Motor neuron (in vitro differentiated cells): Measurements from ENCODE around the gene RBPJL. TPM values are rescaled to one million over a fixed set of nuclear protein-coding genes. Genes with fewer than 3 reads are reported as not detected.

Source experiments
- ATAC-seq, 8 experiments: fragments of 200-7000 bp; cut with Tn5 transposase; replicated peaks in 6 of 8; 2 replicates each; pipeline ENCODE4 v1.8.0; 2021; ENCODE audit warnings: mild to moderate bottlenecking in 8 of 8, moderate library complexity in 8 of 8
- H3K27ac ChIP-seq, 2 donors: fragments of 250-450 bp; sonication (Bioruptor Pico); 2 replicates each; pipeline ENCODE4 v1.9.0; 2021; ENCODE audit warnings: antibody characterized with exemption in 2 of 2, mild to moderate bottlenecking in 2 of 2, moderate library complexity in 1 of 2
- H3K4me1 ChIP-seq, 2 donors: fragments of 250-450 bp; sonication (Bioruptor Pico); replicated peaks in 1 of 2; 2 replicates each; pipeline ENCODE4 v1.6.1; 2021; ENCODE audit warnings: antibody characterized with exemption in 2 of 2, mild to moderate bottlenecking in 2 of 2, moderate library complexity in 1 of 2
- H3K4me3 ChIP-seq, 5 donors: fragments of 250-450 bp; sonication (Bioruptor Pico); 2 replicates each; pipeline ENCODE4 v1.9.0; 2021; ENCODE audit warnings: antibody characterized with exemption in 5 of 5, mild to moderate bottlenecking in 5 of 5, moderate library complexity in 4 of 5
- WGBS, 10 experiments: fragments of 450-650 bp; shearing (Covaris generic); methylation state at CpG; one replicate each; pipeline ENCODE4 v1.0.0; 2022; 5-methylcytosine and 5-hydroxymethylcytosine counted together
- in situ Hi-C, 9 experiments: fragments of 400-800 bp; cut with MboI; loops; one replicate each; pipeline ENCODE4 v1.15.0; 2021; ENCODE audit warnings: low sequenced_read_pairs in 9 of 9, low pct_unique_long_range_greater_than_20kb in 2 of 9; ENCODE audit not compliant: unreplicated experiment in 9 of 9
- total RNA-seq, 8 experiments: library from RNA; unstranded; fragments of 300-600 nt; gene quantifications; 2 replicates each; pipeline versions ENCODE4 v1.2.3 to v1.2.4, GENCODE V29; 2022

RBPJL gene
- total RNA-seq, 8 experiments from 2014 or later: 0.62 TPM; not detected in 7

DNA sequence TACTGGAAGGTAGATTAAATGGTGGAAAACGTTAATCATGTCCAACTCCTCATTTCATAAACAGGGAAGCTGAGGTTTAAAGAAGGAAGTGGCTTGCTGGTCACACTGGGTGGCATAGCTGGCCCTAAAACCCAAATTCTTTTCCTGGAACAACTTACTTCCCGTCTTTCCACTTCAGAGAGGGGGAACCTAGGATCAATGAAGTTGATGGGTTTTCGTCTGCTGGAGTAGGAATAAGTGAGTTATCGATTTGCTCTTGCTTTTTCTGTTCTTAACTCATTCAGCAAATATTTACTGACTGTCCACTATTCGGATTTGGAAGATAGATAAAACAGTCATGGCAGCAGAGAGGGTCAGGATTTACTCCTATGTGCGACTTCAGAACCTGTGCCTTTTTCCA lies 55.2 kb downstream of the RBPJL start:
- Histone ChIP-seq H3K4me1 (peaks cover 3 to 5% of the 10 kb centered on the region in 2 donors), H3K4me3 (no peak overlapping the region), H3K27ac (no peak overlapping the region)
- 50 to 93% (median 70%) methylated on average over 1 to 6 of the region's 6 CpGs; no CpG with 5 or more reads in 1 of the 10 experiments for WGBS, 10 experiments
- in situ Hi-C loops: loop anchor here in 1 of 9 experiments (25.0 kb wide), 1 partner anchor 401 kb away; no protein-coding TSS in a partner anchor
- no peak for ATAC-seq

DNA sequence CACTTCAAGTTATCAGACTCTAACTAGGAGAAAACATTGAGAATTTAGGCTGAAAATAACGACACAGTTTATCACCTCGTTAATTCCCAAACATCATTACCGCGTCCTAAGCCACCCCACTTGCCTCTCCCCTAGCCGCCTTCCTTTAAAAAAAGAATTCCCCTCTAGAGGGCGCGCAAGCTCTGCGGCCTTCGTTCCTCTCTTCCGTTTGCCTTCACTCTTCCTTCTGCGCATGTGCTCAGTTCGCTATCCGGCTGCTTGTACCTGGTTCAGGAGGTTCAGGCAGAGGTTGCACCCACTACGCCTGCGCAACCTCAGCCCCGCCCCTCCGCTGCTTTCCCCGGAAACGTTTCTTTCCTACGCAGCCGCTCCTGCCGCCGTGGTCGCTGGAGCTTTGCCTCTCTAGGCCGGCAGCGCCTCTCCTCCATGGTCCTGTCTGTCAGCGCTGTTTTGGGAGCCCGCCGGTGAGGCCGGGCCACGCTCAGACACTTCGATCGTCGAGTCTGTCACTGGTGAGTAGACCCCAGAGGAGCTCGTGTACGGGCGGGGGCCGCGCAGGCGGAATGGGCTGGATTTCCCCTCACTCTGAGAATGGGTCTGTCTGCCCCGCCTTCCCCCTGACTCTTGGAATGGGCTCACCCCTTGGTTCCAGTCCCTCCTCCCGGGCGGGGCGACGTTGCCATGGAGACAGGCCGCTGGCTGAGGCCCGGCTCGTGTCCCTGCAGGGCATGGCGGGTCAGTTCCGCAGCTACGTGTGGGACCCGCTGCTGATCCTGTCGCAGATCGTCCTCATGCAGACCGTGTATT lies 56.4 kb downstream of the RBPJL start, which contains the start of gene SYS1:
Gene SYS1 (plus strand): TSS at position 353 of the 807 bp plus-strand sequence. CDS start 376 bp downstream, at position 729.
- WGBS, 10 experiments: 0 to 5% (median 0%) methylated on average over 1 to 18 of the region's 55 CpGs; no CpG with 5 or more reads in 1 of the 10 experiments
- in situ Hi-C loops: loop anchor here in 1 of 9 experiments (25.0 kb wide), 1 partner anchor 399 kb away; no protein-coding TSS in a partner anchor
- Histone ChIP-seq H3K27ac (peak within 1 kb of the TSS; percentile 98 to 99), H3K4me3 (peak within 1 kb of the TSS; percentile 75 to 96 (median 80)), H3K4me1 (peaks cover 3 to 5% of the 10 kb centered on the region in 2 donors)
- ATAC-seq: peak; percentile 87 to 92 (median 92)

DNA sequence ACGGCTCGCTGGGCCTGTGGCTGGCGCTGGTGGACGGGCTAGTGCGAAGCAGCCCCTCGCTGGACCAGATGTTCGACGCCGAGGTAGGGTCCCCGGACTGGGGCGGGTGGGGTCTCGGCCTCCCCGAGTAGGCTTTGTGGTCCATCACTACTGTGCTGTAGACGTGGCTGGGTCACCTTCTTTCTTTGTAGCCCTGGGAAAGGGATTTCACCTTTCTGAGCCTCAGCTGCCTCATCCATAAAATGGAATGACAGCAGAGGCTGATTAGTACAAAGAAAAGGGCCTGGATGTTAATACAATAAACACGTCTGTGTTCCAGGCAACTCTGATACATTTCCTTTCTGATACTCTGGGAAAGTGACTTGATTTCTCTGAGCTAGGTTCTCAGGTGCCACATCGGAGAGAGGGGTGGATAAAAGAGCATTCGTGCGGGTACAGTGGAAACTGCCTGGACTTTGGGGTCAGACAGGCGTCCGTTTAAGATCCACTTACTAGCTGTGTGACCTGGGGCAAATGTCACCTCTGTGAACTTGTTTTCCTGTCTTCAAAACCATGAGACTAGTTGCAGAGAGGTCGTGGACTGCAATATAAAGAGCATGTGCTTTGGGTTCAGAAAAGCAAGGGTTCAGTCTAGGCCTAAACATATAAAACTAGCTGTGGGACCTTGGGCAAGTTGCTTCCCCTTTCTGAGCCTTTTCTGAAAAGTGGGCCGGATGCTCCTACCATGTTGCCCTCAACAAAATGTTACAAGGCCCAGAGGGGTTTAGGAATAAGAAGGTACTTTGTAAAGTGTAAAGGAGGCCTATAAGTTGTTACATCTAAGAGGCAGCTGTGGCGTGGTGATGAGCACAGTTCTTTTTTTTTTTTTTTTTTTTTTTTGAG lies 57.2 kb downstream of the RBPJL start:
- H3K27ac ChIP-seq: peak overlapping the region; percentile 98 to 99

DNA sequence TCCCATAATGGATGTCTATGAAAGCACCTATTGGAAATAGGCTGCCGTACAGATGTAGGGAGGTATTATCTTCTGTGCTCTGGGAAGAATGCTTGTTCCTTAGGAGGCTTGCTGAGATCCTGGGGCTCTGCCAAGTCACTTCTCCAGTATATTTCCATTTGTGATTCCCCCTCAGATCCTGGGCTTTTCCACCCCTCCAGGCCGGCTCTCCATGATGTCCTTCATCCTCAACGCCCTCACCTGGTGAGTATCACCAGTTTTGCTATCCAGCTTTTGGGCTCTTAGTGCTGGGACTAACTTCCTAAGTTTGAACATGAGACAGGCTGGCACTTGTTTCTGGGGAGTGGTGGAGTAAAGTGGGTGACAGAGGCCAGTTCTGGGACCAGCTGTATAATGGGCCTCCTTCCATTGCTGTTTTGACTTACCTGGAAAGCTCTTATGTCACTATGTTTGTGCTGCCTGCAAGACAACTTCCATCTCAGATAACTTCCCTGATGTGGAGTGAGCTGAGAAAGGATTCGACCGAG lies 58.9 kb downstream of the RBPJL start:
- in situ Hi-C loops: loop anchor here in 1 of 9 experiments (25.0 kb wide), 1 partner anchor 397 kb away; no protein-coding TSS in a partner anchor
- no peak overlapping the region for H3K4me3 ChIP-seq
- H3K27ac ChIP-seq: no peak overlapping the region
- H3K4me1 ChIP-seq: peaks cover 3 to 5% of the 10 kb centered on the region in 2 donors
- ATAC-seq: no peak
- WGBS, 10 experiments: 80 to 100% (median 91%) methylated on average over 1 to 5 of the region's 5 CpGs; no CpG with 5 or more reads in 3 of the 10 experiments

More for the DNA sequence above, 57.2 kb downstream of the RBPJL start:
- ATAC-seq: no peak
- in situ Hi-C loops: loop anchor here in 1 of 9 experiments (25.0 kb wide), 1 partner anchor 398 kb away; no protein-coding TSS in a partner anchor
- 10 to 86% (median 27%) methylated on average over 1 to 9 of the region's 23 CpGs; no CpG with 5 or more reads in 1 of the 10 experiments for WGBS, 10 experiments
- peaks cover 3 to 5% of the 10 kb centered on the region in 2 donors for H3K4me1 ChIP-seq
- H3K4me3 ChIP-seq: peak overlapping the region; percentile 75 to 96 (median 80)

DNA sequence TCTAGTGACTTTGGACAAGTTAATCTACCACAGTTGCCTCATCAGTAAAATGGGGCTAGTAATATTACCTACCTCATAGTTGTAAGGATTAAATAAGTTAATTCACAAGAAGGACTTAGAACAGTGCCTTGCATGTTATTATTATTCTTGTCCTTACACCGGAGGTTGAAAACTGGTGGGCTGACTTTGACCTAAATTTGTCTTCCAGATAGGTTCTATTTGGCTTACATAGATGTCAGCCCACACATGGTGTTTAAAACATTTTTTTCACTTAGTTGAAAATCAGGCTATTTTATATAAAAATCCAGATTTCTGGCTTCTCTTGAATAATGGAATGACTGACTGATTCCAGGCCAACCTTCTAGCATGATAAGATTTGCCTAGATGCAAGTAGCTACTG lies 59.6 kb downstream of the RBPJL start:
- 60 to 100% (median 100%) methylated on average over 1 of the region's 1 CpG; no CpG with 5 or more reads in 3 of the 10 experiments for WGBS, 10 experiments
- Histone ChIP-seq H3K4me3 (no peak overlapping the region), H3K27ac (no peak overlapping the region), H3K4me1 (peaks cover 3 to 5% of the 10 kb centered on the region in 2 donors)
- ATAC-seq: no peak
- in situ Hi-C loops: loop anchor here in 1 of 9 experiments (25.0 kb wide), 1 partner anchor 396 kb away; no protein-coding TSS in a partner anchor

DNA sequence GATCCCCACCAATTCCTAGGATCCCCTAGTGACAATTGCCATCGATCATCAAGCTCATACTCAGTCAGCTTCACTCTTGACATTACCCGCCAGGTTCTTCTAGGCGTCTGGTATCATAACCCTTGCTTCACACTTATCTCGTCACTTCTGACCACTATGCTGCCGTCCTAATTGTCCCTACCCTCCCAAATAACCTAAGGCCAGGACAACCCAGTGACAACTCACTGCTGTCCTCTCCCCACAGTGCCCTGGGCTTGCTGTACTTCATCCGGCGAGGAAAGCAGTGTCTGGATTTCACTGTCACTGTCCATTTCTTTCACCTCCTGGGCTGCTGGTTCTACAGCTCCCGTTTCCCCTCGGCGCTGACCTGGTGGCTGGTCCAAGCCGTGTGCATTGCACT lies 60.0 kb downstream of the RBPJL start:
- ATAC-seq: no peak
- in situ Hi-C loops: loop anchor here in 1 of 9 experiments (25.0 kb wide), 1 partner anchor 396 kb away; no protein-coding TSS in a partner anchor
- H3K4me3 ChIP-seq: no peak overlapping the region
- H3K4me1 ChIP-seq: peaks cover 3 to 5% of the 10 kb centered on the region in 2 donors
- 58 to 100% (median 93%) methylated on average over 1 to 11 of the region's 11 CpGs; no CpG with 5 or more reads in 2 of the 10 experiments for WGBS, 10 experiments
- H3K27ac ChIP-seq: no peak overlapping the region

DNA sequence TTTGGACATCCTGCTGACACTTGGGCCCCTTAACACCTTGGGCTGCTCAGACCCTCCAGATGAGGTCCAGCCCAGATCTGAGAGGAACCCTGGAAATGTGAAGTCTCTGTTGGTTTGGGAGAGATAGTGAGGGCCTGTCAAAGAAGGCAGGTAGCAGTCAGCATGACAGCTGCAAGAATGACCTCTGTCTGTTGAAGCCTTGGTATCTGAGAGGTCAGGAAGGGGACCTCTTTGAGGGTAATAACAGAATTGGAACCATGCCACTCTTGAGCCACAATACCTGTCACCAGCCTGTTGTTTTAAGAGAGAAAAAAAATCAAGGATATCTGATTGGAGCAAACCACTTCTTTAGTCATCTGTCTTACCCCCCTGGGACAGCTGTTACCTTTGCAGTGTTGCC lies 60.5 kb downstream of the RBPJL start:
- Histone ChIP-seq H3K4me1 (peaks cover 3 to 5% of the 10 kb centered on the region in 2 donors), H3K27ac (no peak overlapping the region), H3K4me3 (no peak overlapping the region)
- in situ Hi-C loops: loop anchor here in 1 of 9 experiments (25.0 kb wide), 1 partner anchor 395 kb away; no protein-coding TSS in a partner anchor
- ATAC-seq: no peak

Other genes with a start within 250 kb of the RBPJL start
- under 1 TPM; 0.15 to 0.85 (median 0.34) TPM for gene KCNS1, start 205.7 kb upstream of the RBPJL start, total RNA-seq
- gene WFDC5, start 191.7 kb upstream of the RBPJL start, total RNA-seq: under 1 TPM in 4 of 8 experiments, not detected in 4; 0.29 to 0.66 (median 0.36) TPM
- not detected for gene WFDC12, start 182.4 kb upstream of the RBPJL start, total RNA-seq
- 100 to 1,000 TPM in 1 of 8 experiments, 10 to 100 TPM in 1, not detected in 6; 46.2 to 312 TPM for gene PI3, start 131.9 kb upstream of the RBPJL start, total RNA-seq
- gene SEMG1, start 99.8 kb upstream of the RBPJL start, total RNA-seq: under 1 TPM in 1 of 8 experiments, not detected in 7; 0.05 TPM
- gene SEMG2, start 85.5 kb upstream of the RBPJL start, total RNA-seq: under 1 TPM in 4 of 8 experiments, not detected in 4; 0.05 to 0.20 (median 0.11) TPM
- gene SLPI, start 52.3 kb upstream of the RBPJL start, total RNA-seq: 1,000 to 10,000 TPM in 1 of 8 experiments, 10 to 100 TPM in 1, 1 to 10 TPM in 1, under 1 TPM in 1, not detected in 4; 0.57 to 2,950 (median 22.8) TPM
- under 1 TPM in 4 of 8 experiments, not detected in 4; 0.08 to 0.31 (median 0.20) TPM for gene MATN4, start 1.5 kb downstream of the RBPJL start, total RNA-seq
- gene SDC4, start 41.6 kb downstream of the RBPJL start, total RNA-seq: 10 to 100 TPM in 4 of 8 experiments, 1 to 10 TPM in 4; 1.6 to 94.9 (median 13.3) TPM
- 10 to 100 TPM; 17.3 to 49.8 (median 21.9) TPM for gene SYS1, start 56.3 kb downstream of the RBPJL start, total RNA-seq
- gene TP53TG5, start 71.5 kb downstream of the RBPJL start, total RNA-seq: 1 to 10 TPM in 6 of 8 experiments, under 1 TPM in 2; 0.81 to 1.8 (median 1.3) TPM
- 10 to 100 TPM in 5 of 8 experiments, 1 to 10 TPM in 3; 4.8 to 35.4 (median 11.8) TPM for gene DBNDD2, start 101.4 kb downstream of the RBPJL start, total RNA-seq
- gene PIGT, start 109.3 kb downstream of the RBPJL start, total RNA-seq: 100 to 1,000 TPM in 1 of 8 experiments, 10 to 100 TPM in 7; 29.9 to 134 (median 58.8) TPM
- 10 to 100 TPM in 1 of 8 experiments, 1 to 10 TPM in 6, not detected in 1; 1.2 to 10.0 (median 2.6) TPM for gene WFDC2, start 162.9 kb downstream of the RBPJL start, total RNA-seq
- not detected for gene SPINT3, start 208.8 kb downstream of the RBPJL start, total RNA-seq
- gene WFDC6, start 232.6 kb downstream of the RBPJL start, total RNA-seq: not detected
- gene EPPIN, start 240.6 kb downstream of the RBPJL start, total RNA-seq: 1 to 10 TPM in 1 of 8 experiments, under 1 TPM in 5, not detected in 2; 0.27 to 1.1 (median 0.57) TPM